Measurements from ENCODE around the gene PIAS1.

DNA sequence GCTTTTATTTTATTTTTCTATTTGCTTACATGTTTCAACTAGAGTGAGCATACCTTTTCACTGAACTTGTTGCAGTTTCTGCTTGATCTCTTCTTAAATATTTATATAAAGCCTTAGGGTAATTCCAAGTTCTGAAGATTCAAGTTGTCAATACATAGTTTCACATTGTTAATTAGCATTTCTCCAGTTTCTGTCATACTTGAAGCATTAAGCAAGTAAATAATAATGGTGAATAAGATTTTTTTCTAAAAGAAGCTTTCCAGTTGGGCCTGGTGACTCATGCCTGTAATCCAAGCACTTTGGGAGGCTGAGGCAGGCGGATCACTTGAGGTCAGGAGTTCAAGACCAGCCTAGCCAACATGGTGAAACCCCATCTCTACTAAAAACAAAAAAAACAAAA, 97.2 kb downstream of the PIAS1 start:
- TF ChIP-seq, protein P1, sequence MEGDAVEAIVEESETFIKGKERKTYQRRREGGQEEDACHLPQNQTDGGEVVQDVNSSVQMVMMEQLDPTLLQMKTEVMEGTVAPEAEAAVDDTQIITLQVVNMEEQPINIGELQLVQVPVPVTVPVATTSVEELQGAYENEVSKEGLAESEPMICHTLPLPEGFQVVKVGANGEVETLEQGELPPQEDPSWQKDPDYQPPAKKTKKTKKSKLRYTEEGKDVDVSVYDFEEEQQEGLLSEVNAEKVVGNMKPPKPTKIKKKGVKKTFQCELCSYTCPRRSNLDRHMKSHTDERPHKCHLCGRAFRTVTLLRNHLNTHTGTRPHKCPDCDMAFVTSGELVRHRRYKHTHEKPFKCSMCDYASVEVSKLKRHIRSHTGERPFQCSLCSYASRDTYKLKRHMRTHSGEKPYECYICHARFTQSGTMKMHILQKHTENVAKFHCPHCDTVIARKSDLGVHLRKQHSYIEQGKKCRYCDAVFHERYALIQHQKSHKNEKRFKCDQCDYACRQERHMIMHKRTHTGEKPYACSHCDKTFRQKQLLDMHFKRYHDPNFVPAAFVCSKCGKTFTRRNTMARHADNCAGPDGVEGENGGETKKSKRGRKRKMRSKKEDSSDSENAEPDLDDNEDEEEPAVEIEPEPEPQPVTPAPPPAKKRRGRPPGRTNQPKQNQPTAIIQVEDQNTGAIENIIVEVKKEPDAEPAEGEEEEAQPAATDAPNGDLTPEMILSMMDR (IDR thresholded peaks at IDR 0.05) = no peak
- no peak for TF ChIP-seq POLR2A (IDR thresholded peaks at IDR 0.05)
